ENCODE results near the gene TRIM41. TPM values are rescaled to one million over a fixed set of nuclear protein-coding genes. Genes with fewer than 3 reads are reported as not detected.

The TRIM41 gene
- total and polyA plus RNA-seq, 9 of the 15 experiments (the other 6 are each of a cell fraction or from before 2014, with no cell fraction given): 1.8 to 47.6 (median 20.9) TPM

DNA sequence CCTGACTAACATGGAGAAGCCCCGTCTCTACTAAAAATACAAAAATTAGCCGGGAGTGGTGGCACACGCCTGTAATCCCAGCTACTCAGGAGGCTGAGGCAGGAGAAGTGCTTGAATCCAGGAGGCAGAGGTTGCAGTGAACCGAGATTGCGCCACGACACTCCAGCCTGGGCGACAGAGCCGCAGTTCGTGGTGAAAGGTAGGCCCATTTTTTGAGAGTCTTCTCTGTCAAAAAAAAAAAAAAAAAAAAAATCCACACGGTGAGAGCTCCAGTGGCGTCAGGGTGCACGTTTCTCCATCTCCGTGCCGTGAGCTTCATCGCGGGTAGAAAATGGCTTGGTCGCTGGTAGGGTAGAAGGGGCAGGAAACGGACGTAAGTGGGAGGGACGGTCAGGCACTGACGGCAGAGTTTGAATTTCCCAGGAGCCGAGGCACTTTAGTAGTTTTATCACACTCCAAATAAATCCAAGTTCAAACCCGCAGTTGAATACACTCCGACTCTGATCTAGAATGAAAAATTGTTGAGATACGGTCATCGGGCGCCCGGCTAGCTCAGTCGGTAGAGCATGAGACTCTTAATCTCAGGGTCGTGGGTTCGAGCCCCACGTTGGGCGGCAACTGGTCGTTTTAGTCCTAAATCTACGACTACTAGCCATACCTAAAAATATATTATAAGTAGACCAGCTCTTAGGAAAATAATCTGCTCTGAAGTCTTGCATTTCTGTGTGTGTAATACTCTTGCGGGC lies 15.7 kb upstream of the TRIM41 start (continued):
- TF ChIP-seq GATAD2A (IDR thresholded peaks at IDR 0.05): no peak
- TF ChIP-seq DLX4 (CRISPR knock-in tag; IDR thresholded peaks at IDR 0.05): no peak
- no peak for TF ChIP-seq CTCF (IDR thresholded peaks at IDR 0.05 in 2 of 3, conservative IDR thresholded peaks at IDR 0.05 in 1 of 3; ENCODE audit: insufficient read depth in 2 of 3, low read depth in 1 of 3, low read length in 3 of 3)
- TF ChIP-seq, protein P1, sequence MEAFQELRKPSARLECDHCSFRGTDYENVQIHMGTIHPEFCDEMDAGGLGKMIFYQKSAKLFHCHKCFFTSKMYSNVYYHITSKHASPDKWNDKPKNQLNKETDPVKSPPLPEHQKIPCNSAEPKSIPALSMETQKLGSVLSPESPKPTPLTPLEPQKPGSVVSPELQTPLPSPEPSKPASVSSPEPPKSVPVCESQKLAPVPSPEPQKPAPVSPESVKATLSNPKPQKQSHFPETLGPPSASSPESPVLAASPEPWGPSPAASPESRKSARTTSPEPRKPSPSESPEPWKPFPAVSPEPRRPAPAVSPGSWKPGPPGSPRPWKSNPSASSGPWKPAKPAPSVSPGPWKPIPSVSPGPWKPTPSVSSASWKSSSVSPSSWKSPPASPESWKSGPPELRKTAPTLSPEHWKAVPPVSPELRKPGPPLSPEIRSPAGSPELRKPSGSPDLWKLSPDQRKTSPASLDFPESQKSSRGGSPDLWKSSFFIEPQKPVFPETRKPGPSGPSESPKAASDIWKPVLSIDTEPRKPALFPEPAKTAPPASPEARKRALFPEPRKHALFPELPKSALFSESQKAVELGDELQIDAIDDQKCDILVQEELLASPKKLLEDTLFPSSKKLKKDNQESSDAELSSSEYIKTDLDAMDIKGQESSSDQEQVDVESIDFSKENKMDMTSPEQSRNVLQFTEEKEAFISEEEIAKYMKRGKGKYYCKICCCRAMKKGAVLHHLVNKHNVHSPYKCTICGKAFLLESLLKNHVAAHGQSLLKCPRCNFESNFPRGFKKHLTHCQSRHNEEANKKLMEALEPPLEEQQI (IDR thresholded peaks at IDR 0.05): peak; percentile 47; the same call in 1 of the 2 replicates
- TF ChIP-seq, protein P2, sequence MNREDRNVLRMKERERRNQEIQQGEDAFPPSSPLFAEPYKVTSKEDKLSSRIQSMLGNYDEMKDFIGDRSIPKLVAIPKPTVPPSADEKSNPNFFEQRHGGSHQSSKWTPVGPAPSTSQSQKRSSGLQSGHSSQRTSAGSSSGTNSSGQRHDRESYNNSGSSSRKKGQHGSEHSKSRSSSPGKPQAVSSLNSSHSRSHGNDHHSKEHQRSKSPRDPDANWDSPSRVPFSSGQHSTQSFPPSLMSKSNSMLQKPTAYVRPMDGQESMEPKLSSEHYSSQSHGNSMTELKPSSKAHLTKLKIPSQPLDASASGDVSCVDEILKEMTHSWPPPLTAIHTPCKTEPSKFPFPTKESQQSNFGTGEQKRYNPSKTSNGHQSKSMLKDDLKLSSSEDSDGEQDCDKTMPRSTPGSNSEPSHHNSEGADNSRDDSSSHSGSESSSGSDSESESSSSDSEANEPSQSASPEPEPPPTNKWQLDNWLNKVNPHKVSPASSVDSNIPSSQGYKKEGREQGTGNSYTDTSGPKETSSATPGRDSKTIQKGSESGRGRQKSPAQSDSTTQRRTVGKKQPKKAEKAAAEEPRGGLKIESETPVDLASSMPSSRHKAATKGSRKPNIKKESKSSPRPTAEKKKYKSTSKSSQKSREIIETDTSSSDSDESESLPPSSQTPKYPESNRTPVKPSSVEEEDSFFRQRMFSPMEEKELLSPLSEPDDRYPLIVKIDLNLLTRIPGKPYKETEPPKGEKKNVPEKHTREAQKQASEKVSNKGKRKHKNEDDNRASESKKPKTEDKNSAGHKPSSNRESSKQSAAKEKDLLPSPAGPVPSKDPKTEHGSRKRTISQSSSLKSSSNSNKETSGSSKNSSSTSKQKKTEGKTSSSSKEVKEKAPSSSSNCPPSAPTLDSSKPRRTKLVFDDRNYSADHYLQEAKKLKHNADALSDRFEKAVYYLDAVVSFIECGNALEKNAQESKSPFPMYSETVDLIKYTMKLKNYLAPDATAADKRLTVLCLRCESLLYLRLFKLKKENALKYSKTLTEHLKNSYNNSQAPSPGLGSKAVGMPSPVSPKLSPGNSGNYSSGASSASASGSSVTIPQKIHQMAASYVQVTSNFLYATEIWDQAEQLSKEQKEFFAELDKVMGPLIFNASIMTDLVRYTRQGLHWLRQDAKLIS (CRISPR knock-in tag; IDR thresholded peaks at IDR 0.05): no peak
- peak; percentile 62 for TF ChIP-seq CREM (IDR thresholded peaks at IDR 0.05; ENCODE audit: low read depth)
- no peak for TF ChIP-seq MCM2 (IDR thresholded peaks at IDR 0.05; ENCODE audit: low read depth)
- 0 out of 3 replicates have a peak, but pooled peaks of 1 of the 2 experiments have one; percentile 26 for TF ChIP-seq CBX3 (IDR thresholded peaks at IDR 0.05; ENCODE audit: borderline replicate concordance in 1 of 2, low read length in 2 of 2)
- peak; percentile 11; the same call in 1 of the 2 replicates for TF ChIP-seq SMARCA4 (IDR thresholded peaks at IDR 0.05)
- peak; percentile 99 for TF ChIP-seq POLR2H (tag; IDR thresholded peaks at IDR 0.05; ENCODE audit: low read depth)
- TF ChIP-seq PHB2 (IDR thresholded peaks at IDR 0.05; ENCODE audit: low read depth): no peak
- no peak for TF ChIP-seq ZNF184 (CRISPR knock-in tag; IDR thresholded peaks at IDR 0.05)
- no peak for TF ChIP-seq ZNF263 (CRISPR knock-in tag; IDR thresholded peaks at IDR 0.05; ENCODE audit: borderline replicate concordance)
- no peak for TF ChIP-seq RBM15 (IDR thresholded peaks at IDR 0.05; ENCODE audit: insufficient read depth, low read length)
- no peak for TF ChIP-seq NUFIP1 (IDR thresholded peaks at IDR 0.05; ENCODE audit: partially characterized antibody)
- TF ChIP-seq ZNF584 (CRISPR knock-in tag; IDR thresholded peaks at IDR 0.05; ENCODE audit: low read depth): no peak; the same call in 1 of the 2 replicates
- TF ChIP-seq SLC30A9 (CRISPR knock-in tag; IDR thresholded peaks at IDR 0.05): no peak
- peak; percentile 99 for TF ChIP-seq ADNP (tag; IDR thresholded peaks at IDR 0.05)

All from K562 (cell line).